GM19099 (cell line): ENCODE results near the gene ANKRD22.

Experiments
- POLR2A ChIP-seq: IDR thresholded peaks from 3 replicates; pipeline ENCODE4 v1.6.1; 2011; ENCODE audit warnings: low read depth; ENCODE audit not compliant: insufficient read length; ENCODE audit errors: extremely low read depth

The ANKRD22 gene

DNA sequence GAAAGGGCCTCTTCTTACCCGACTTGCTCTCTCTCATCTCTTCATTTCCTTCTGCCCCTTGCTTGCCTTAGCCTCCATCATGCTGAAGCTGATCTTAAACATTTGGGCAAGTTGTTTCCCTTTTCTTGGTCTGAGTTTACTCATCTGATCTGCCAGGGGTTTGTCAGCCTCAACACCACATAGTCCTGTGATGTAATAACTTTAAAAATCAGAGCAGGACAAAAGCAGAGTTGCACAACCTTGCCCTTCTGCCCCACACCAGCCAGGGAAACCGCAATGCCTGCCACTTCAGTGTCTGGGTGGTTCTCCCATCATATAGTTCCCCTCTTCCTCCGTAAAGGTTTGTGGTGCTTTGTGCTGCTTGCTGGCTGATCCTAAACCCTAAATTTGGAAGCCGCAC is 59.0 kb downstream of the ANKRD22 start:
- TF ChIP-seq POLR2A: no peak

DNA sequence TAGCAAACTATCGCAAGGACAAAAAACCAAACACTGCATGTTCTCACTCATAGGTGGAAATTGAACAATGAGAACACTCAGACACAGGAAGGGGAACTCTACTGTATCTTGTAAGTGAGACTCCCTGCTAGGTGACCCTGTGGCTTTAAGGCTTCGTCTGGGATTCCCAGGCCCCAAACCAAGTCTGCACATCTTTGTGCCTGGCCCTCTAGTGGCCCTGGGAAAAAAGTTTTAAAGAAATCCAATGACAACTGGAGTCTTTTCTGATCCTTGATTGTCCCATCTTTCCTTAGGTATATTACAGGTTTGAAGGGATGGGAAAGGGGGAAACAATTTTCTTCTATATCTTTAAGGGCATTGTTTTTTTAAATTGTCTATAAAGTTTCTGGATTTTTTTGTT is 59.7 kb downstream of the ANKRD22 start:
- no peak for TF ChIP-seq POLR2A

DNA sequence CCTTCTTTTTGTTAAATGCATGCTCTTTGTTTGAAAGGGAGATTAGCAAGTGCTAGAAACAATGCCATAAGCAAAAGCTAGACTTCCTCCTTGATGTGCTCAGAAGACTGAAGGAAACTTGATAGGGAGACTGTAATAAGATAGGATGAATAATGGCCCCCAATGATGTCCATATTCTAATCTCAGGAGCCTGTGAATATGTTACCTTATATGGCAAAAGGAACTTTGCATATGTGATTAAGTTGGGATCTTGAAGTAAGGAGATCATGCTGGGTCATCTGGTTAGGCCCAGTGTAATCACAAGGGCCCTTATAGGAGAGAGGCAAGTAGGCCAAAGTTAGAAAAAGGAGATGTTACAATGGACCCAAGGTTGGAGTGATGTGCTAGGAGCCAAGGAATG is 62.7 kb downstream of the ANKRD22 start:
- no peak for TF ChIP-seq POLR2A

DNA sequence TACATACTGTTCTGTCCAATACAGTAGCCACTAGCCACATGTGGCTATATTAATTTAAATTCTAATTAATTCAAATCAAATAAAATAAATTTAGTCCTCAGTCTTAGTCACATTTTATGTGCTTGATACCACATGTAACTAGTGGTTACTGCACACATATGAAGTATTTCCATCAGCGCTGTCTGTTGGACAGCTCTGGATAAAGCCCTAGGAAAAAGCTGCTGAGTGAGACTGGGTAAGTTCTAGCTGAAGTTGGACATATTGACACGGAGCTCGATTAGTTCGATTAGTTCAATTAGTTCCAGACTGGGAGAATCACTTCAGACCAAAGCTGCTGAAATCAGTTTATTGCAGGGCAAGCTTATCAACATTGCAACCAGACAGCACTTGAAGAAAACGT is 64.2 kb downstream of the ANKRD22 start:
- no peak for TF ChIP-seq POLR2A

DNA sequence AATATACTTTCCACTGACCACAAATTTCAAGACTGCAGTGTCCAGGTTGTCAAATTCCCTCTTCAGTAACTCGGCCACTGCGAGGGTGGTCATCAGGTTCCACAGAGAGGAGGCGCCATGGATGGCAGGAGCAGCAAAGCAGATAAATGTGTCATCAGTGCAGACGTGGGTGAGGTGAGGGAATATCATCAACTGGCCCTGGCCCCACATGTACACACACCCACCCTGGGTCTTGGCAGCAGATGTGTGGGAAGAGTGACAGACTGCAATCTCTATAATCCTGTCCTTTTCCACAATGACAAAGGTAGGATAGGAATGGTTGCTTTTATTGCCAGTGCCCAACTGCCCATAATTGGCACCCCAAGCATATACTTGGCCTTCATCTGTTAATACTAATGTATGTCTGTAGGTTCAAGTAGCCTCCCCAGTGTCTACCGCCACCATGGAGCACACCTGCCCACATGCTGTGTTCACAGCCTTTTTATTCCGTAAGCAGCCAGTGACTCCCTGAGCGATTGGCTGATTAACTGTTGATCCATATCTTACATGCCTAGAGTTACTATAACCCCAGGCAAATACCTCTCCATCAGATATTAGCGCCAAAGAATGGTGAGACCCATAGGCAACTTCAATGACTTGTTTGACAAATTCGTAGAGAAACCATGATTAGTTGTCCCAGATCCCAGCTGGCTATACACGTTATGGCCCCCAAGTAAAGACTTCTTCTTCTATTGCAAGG is 65.4 kb downstream of the ANKRD22 start:
- no peak for TF ChIP-seq POLR2A

DNA sequence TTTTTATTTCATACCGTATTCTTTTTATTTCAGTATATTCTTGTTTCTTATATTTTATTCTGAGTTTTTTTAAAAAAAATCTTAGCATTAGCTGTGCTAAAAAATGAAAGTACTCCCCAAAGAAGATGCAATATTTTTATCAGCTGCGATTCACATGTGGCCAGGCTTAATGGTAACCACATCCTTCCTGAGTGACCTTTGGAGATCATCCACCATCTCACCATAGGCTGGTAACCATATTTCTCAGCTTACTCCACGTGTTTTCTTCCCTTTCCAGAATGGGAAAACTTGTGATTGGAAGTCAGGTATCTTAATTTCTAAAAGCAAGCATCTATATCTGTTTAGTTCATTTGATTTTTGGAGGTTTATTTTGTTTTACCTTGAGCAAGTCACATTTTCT is 67.9 kb downstream of the ANKRD22 start:
- no peak for TF ChIP-seq POLR2A

DNA sequence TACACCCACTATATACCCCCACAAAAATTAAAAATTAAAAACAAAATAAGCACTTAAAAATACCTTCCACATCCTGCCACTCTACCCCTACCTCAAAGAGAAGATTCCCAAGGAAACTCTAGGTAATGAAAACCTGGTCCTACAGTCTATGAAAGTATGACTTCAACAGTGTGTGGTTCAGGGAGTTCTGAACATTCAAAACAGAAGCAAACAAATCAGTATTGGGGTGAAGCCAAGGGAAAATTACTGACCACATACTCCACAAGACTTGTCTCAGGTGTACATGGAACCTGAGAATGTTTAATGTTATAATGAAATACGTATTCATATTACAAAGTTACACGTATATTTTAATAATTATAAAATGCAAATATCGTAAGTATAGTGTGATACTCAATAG is 69.4 kb downstream of the ANKRD22 start:
- TF ChIP-seq POLR2A: no peak

DNA sequence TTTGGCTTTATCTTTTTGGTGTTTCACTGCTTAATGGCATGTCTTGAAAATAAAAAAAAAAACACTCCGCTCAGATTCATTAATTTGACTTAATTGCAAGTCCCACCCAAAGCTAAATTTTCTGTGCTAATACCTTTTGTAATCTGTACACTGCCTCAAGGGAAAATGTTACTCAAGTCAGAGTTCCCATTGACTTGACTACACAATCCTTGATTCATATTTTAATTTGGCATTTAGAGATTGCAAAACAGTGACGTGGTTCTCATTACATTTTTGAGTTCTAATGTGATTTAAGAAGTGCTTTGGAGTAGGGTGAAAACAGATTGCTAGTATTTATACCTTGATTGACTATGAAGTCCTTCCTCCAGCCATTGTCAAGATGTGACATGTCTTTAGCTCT is 70.4 kb downstream of the ANKRD22 start:
- no peak for TF ChIP-seq POLR2A
